Esophagus squamous epithelium (tissue), 5 donors: ENCODE results near the gene MYO5A. TPM values are rescaled to one million over a fixed set of nuclear protein-coding genes. Genes with fewer than 3 reads are reported as not detected.
"Not testable (repeated sequence)": the region's sequence is repeated elsewhere in the genome, so short reads cannot be mapped to it uniquely, and the experiment has no call there.

Experiments used
- DNase-seq: peaks from one replicate; lab custom pipeline; 2025; lab: John Stamatoyannopoulos, UW
- H3K27ac ChIP-seq, 4 donors: fragments of 200-600 bp; sonication (generic); one replicate each; pipeline ENCODE4 v1.5.1; 2016 to 2019; ENCODE audit warnings: mild to moderate bottlenecking in 1 of 4
- H3K27me3 ChIP-seq, 4 donors: fragments of 200-600 bp; sonication (generic); 1 replicate in 3 of 4; 2 replicates in 1 of 4; pipeline versions ENCODE4 v1.5.1 to v1.6.0; 2017 to 2021; ENCODE audit warnings: antibody characterized with exemption in 1 of 4
- H3K36me3 ChIP-seq, 3 donors: fragments of 200-600 bp; sonication (generic); one replicate each; pipeline ENCODE4 v1.5.1; 2016 to 2019
- H3K4me1 ChIP-seq, 3 donors: fragments of 200-600 bp; sonication (generic); one replicate each; pipeline ENCODE4 v1.5.1; 2017 to 2019
- H3K4me3 ChIP-seq, 4 donors: fragments of 200-600 bp; sonication (generic); 1 replicate in 3 of 4; 2 replicates in 1 of 4; pipeline ENCODE4 v1.5.1; 2016 to 2019; ENCODE audit warnings: mild to moderate bottlenecking in 2 of 4, moderate library complexity in 1 of 4
- H3K9me3 ChIP-seq, 3 donors: fragments of 200-600 bp; sonication (generic); one replicate each; pipeline ENCODE4 v1.5.1; 2016 to 2019
- CTCF ChIP-seq, 6 experiments: fragments of 450-650 bp in 4 of 6; fragments of 200-600 bp in 2 of 6; sonication (generic) in 2 of 6; IDR thresholded peaks; one replicate each; pipeline ENCODE4 v1.5.1; 2016 to 2019; ENCODE audit warnings: antibody characterized with exemption in 6 of 6, mild to moderate bottlenecking in 4 of 6, moderate library complexity in 4 of 6
- POLR2A ChIP-seq, 4 donors: fragments of 450-650 bp; IDR thresholded peaks; one replicate each; pipeline ENCODE4 v1.6.1; 2017; ENCODE audit warnings: antibody characterized with exemption in 4 of 4, mild to moderate bottlenecking in 4 of 4, moderate library complexity in 3 of 4
- WGBS, 2 donors: methylation state at CpG; one replicate each; pipeline ENCODE4 v1.1.5; 2018; 5-methylcytosine and 5-hydroxymethylcytosine counted together
- intact Hi-C: fragments of 100-400 bp; cut with DNase I; formaldehyde crosslinking; loops from one replicate; pipeline ENCODE4 v1.15.0; 2022
- total RNA-seq, 4 donors: library from RNA; depleted of rRNA; stranded (reverse); fragments of >200 nt; gene quantifications; one replicate each; pipeline ENCODE4 v1.1.0, GENCODE V29; 2016
- donor health status: DM: yes; HTN: yes; CAD: no.

MYO5A gene
- total RNA-seq, 4 donors from 2014 or later, result 11.3 to 24.6 (median 22.3) TPM

- H3K27me3 ChIP-seq, result no peaks in the 10 kb centered on the region
- H3K9me3 ChIP-seq, result no peaks in the 10 kb centered on the region
- TF ChIP-seq CTCF (IDR thresholded peaks at IDR 0.05), result no peak
- no peak for TF ChIP-seq POLR2A (IDR thresholded peaks at IDR 0.05)
- no peak overlapping the region for H3K27ac ChIP-seq
- no peak for DNase-seq
- H3K4me1 ChIP-seq, result peaks cover 0 to 36% (median 10%) of the 10 kb centered on the region in 3 donors
- intact Hi-C loops, result no loop called here
- no peaks in the 10 kb centered on the region for H3K36me3 ChIP-seq
- 84 to 90% methylated on average over 2 of the region's 2 CpGs for WGBS, 2 donors
- no peak overlapping the region for H3K4me3 ChIP-seq
Measured at GRCh38 chr15:52441841-52442240, 86.8 kb downstream of the MYO5A start.

- H3K36me3 ChIP-seq, result no peaks in the 10 kb centered on the region
- no peak for DNase-seq
- H3K4me1 ChIP-seq, result peaks cover 0 to 37% (median 10%) of the 10 kb centered on the region in 3 donors
- no peaks in the 10 kb centered on the region for H3K9me3 ChIP-seq
- 58 to 75% methylated on average over 2 of the region's 2 CpGs for WGBS, 2 donors
- TF ChIP-seq CTCF (IDR thresholded peaks at IDR 0.05), result no peak
- intact Hi-C loops, result no loop called here
- no peaks in the 10 kb centered on the region for H3K27me3 ChIP-seq
- peak overlapping the region in 1 of 4 donors; percentile 16 for H3K27ac ChIP-seq
- no peak overlapping the region for H3K4me3 ChIP-seq
Measured at GRCh38 chr15:52440946-52441345, 87.7 kb downstream of the MYO5A start.

DNA sequence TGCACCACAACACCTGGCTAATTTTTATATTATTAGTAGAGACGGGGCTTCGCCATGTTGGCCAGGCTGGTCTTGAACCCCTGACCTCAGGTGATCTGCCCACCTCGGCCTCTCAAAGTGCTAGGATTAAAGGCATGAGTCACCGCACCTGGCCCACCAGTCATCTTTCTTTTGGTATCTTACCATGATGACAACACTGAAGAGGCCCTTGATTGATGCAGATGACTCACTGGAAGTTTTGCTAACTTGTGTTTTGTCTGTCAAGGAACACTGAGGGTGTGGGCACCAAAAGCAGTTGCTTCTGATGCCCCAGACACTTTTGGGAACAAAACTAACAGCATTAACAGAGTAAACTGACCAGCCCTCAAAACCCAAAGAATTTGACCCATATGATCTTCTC is 88.3 kb downstream of the MYO5A start:
- intact Hi-C loops, result no loop called here
- TF ChIP-seq POLR2A (IDR thresholded peaks at IDR 0.05) (no peak), CTCF (IDR thresholded peaks at IDR 0.05) (no peak)
- H3K27ac ChIP-seq, result no peak overlapping the region
- WGBS, 2 donors, result 51 to 58% methylated on average over 2 to 4 of the region's 4 CpGs
- H3K9me3 ChIP-seq, result no peaks in the 10 kb centered on the region
- H3K36me3 ChIP-seq, result no peaks in the 10 kb centered on the region
- DNase-seq, result no peak
- H3K27me3 ChIP-seq, result no peaks in the 10 kb centered on the region
- no peak overlapping the region for H3K4me3 ChIP-seq
- H3K4me1 ChIP-seq, result peaks cover 0 to 34% (median 10%) of the 10 kb centered on the region in 3 donors

- TF ChIP-seq CTCF (IDR thresholded peaks at IDR 0.05) (no peak), POLR2A (IDR thresholded peaks at IDR 0.05) (no peak)
- H3K4me1 ChIP-seq, result peaks cover 0 to 34% (median 10%) of the 10 kb centered on the region in 3 donors
- no peaks in the 10 kb centered on the region for H3K27me3 ChIP-seq
- H3K27ac ChIP-seq, result no peak overlapping the region
- no peak for DNase-seq
- intact Hi-C loops, result no loop called here
- H3K36me3 ChIP-seq, result no peaks in the 10 kb centered on the region
- no peak overlapping the region for H3K4me3 ChIP-seq
- H3K9me3 ChIP-seq, result no peaks in the 10 kb centered on the region
Measured at GRCh38 chr15:52439470-52439869, 89.2 kb downstream of the MYO5A start.

- H3K9me3 ChIP-seq, H3K27me3 ChIP-seq, H3K27ac ChIP-seq, H3K4me3 ChIP-seq, intact Hi-C loops, H3K36me3 ChIP-seq, DNase-seq: not testable (repeated sequence)
- H3K4me1 ChIP-seq, result peaks cover 0 to 34% (median 10%) of the 10 kb centered on the region in 3 donors
- 94 to 100% methylated on average over 4 to 6 of the region's 9 CpGs for WGBS, 2 donors
Measured at GRCh38 chr15:52439042-52439441, 89.6 kb downstream of the MYO5A start.

DNA sequence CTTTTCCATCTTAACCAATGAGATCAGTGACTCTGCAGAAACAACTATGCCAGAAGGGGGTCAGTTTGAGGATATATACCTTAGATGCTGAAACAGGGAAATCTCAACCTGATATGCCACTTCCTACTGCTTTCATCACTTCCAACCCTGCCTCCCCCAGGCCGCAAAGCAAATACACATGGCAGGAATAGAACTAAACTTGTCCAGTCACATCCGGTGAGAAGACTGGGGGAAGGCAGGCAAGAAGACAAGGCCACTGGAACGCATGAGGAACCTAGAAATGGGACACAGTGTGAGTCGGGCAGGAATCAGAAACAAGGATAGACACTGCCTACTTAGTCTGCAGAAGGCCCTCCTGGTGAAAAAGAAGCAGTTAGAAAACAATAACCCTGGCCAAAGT is 90.6 kb downstream of the MYO5A start:
- H3K27ac ChIP-seq, result no peak overlapping the region
- TF ChIP-seq POLR2A (IDR thresholded peaks at IDR 0.05) (no peak), CTCF (IDR thresholded peaks at IDR 0.05) (no peak)
- no peak overlapping the region for H3K4me3 ChIP-seq
- 37 to 60% methylated on average over 3 of the region's 4 CpGs for WGBS, 2 donors
- H3K4me1 ChIP-seq, result peaks cover 0 to 34% (median 10%) of the 10 kb centered on the region in 3 donors
- H3K36me3 ChIP-seq, result no peaks in the 10 kb centered on the region
- intact Hi-C loops, result no loop called here
- no peaks in the 10 kb centered on the region for H3K27me3 ChIP-seq
- no peak for DNase-seq
- H3K9me3 ChIP-seq, result no peaks in the 10 kb centered on the region
